IPS-18a (cell line): ENCODE measurements around the gene UBE2D3.
A peak's percentile ranks its signal among the peaks of the same experiment; 100 is the strongest.

ENCODE experiments used
- H3K27ac ChIP-seq: one replicate; pipeline ENCODE4 v1.5.1; 2013; ENCODE audit warnings: low read length
- H3K27me3 ChIP-seq: one replicate; pipeline ENCODE4 v1.6.1; 2013; ENCODE audit warnings: mild to moderate bottlenecking, low read length; ENCODE audit not compliant: control insufficient read depth, insufficient read depth
- H3K36me3 ChIP-seq: one replicate; pipeline ENCODE4 v1.6.1; 2013; ENCODE audit warnings: low read depth, low read length; ENCODE audit not compliant: control insufficient read depth
- H3K4me1 ChIP-seq: one replicate; pipeline ENCODE4 v1.6.1; 2013; ENCODE audit warnings: low read depth, low read length; ENCODE audit not compliant: control insufficient read depth
- H3K4me3 ChIP-seq: one replicate; pipeline ENCODE4 v1.5.1; 2013; ENCODE audit warnings: low read length
- H3K9ac ChIP-seq: one replicate; pipeline ENCODE4 v1.6.1; 2013; ENCODE audit warnings: mild to moderate bottlenecking, low read length, moderate library complexity
- H3K9me3 ChIP-seq: one replicate; pipeline ENCODE4 v1.6.1; 2013; ENCODE audit warnings: low read depth, low read length; ENCODE audit not compliant: control insufficient read depth

Gene UBE2D3

GRCh38 chr4:102858828-102859464, 31.6 kb upstream of the UBE2D3 start:
- Histone ChIP-seq H3K36me3 (no peaks in the 10 kb centered on the region), H3K9me3 (peaks cover 9% of the 10 kb centered on the region), H3K27ac (no peak overlapping the region), H3K9ac (no peak overlapping the region), H3K27me3 (no peaks in the 10 kb centered on the region), H3K4me1 (no peaks in the 10 kb centered on the region), H3K4me3 (no peak overlapping the region)

- no peaks in the 10 kb centered on the region for H3K36me3 ChIP-seq
- no peaks in the 10 kb centered on the region for H3K9me3 ChIP-seq
- no peaks in the 10 kb centered on the region for H3K4me1 ChIP-seq
- H3K9ac ChIP-seq, result no peak overlapping the region
- no peak overlapping the region for H3K4me3 ChIP-seq
- no peaks in the 10 kb centered on the region for H3K27me3 ChIP-seq
- H3K27ac ChIP-seq, result no peak overlapping the region
These were observed 23.0 kb upstream of the UBE2D3 start for GRCh38 chr4:102850370-102850769.

- H3K9me3 ChIP-seq, result no peaks in the 10 kb centered on the region
- H3K36me3 ChIP-seq, result no peaks in the 10 kb centered on the region
- no peaks in the 10 kb centered on the region for H3K4me1 ChIP-seq
- no peaks in the 10 kb centered on the region for H3K27me3 ChIP-seq
- no peak overlapping the region for H3K27ac ChIP-seq
- H3K9ac ChIP-seq, result no peak overlapping the region
- H3K4me3 ChIP-seq, result no peak overlapping the region
These were observed 22.3 kb upstream of the UBE2D3 start for GRCh38 chr4:102849579-102850104.

- H3K27ac ChIP-seq, result no peak overlapping the region
- H3K4me3 ChIP-seq, result no peak overlapping the region
- no peaks in the 10 kb centered on the region for H3K4me1 ChIP-seq
- no peaks in the 10 kb centered on the region for H3K27me3 ChIP-seq
- H3K9ac ChIP-seq, result no peak overlapping the region
- no peaks in the 10 kb centered on the region for H3K9me3 ChIP-seq
- H3K36me3 ChIP-seq, result no peaks in the 10 kb centered on the region
These were observed 20.3 kb upstream of the UBE2D3 start for GRCh38 chr4:102847687-102848086.

- H3K9me3 ChIP-seq, result no peaks in the 10 kb centered on the region
- H3K36me3 ChIP-seq, result no peaks in the 10 kb centered on the region
- H3K27me3 ChIP-seq, result no peaks in the 10 kb centered on the region
- no peaks in the 10 kb centered on the region for H3K4me1 ChIP-seq
- no peak overlapping the region for H3K9ac ChIP-seq
- H3K4me3 ChIP-seq, result no peak overlapping the region
- no peak overlapping the region for H3K27ac ChIP-seq
These were observed 16.6 kb upstream of the UBE2D3 start for GRCh38 chr4:102843938-102844337.

GRCh38 chr4:102843273-102843672, 15.9 kb upstream of the UBE2D3 start:
- no peak overlapping the region for H3K27ac ChIP-seq
- no peaks in the 10 kb centered on the region for H3K36me3 ChIP-seq
- no peaks in the 10 kb centered on the region for H3K27me3 ChIP-seq

GRCh38 chr4:102842367-102842766, 15.0 kb upstream of the UBE2D3 start:
- Histone ChIP-seq H3K27me3 (no peaks in the 10 kb centered on the region), H3K9ac (no peak overlapping the region), H3K27ac (no peak overlapping the region), H3K4me1 (no peaks in the 10 kb centered on the region), H3K9me3 (no peaks in the 10 kb centered on the region), H3K36me3 (no peaks in the 10 kb centered on the region), H3K4me3 (no peak overlapping the region)

More at GRCh38 chr4:102843273-102843672, 15.9 kb upstream of the UBE2D3 start:
- no peaks in the 10 kb centered on the region for H3K9me3 ChIP-seq
- H3K4me1 ChIP-seq, result no peaks in the 10 kb centered on the region
- no peak overlapping the region for H3K4me3 ChIP-seq
- no peak overlapping the region for H3K9ac ChIP-seq

GRCh38 chr4:102836596-102836995, 9.2 kb upstream of the UBE2D3 start:
- no peak overlapping the region for H3K27ac ChIP-seq

GRCh38 chr4:102832667-102833066, 5.3 kb upstream of the UBE2D3 start:
- Histone ChIP-seq H3K27me3 (no peaks in the 10 kb centered on the region), H3K27ac (no peak overlapping the region), H3K4me1 (peaks cover 17% of the 10 kb centered on the region), H3K9me3 (no peaks in the 10 kb centered on the region), H3K9ac (no peak overlapping the region), H3K36me3 (no peaks in the 10 kb centered on the region), H3K4me3 (no peak overlapping the region)

More at GRCh38 chr4:102836596-102836995, 9.2 kb upstream of the UBE2D3 start:
- no peak overlapping the region for H3K9ac ChIP-seq
- peaks cover 5% of the 10 kb centered on the region for H3K4me1 ChIP-seq
- H3K27me3 ChIP-seq, result no peaks in the 10 kb centered on the region
- H3K36me3 ChIP-seq, result no peaks in the 10 kb centered on the region
- H3K9me3 ChIP-seq, result no peaks in the 10 kb centered on the region
- no peak overlapping the region for H3K4me3 ChIP-seq

GRCh38 chr4:102832105-102832504, 4.8 kb upstream of the UBE2D3 start:
- Histone ChIP-seq H3K27me3 (no peaks in the 10 kb centered on the region), H3K36me3 (no peaks in the 10 kb centered on the region), H3K4me3 (no peak overlapping the region), H3K27ac (no peak overlapping the region), H3K9ac (no peak overlapping the region), H3K9me3 (no peaks in the 10 kb centered on the region), H3K4me1 (peaks cover 17% of the 10 kb centered on the region)

GRCh38 chr4:102829803-102830202, 2.5 kb upstream of the UBE2D3 start:
- Histone ChIP-seq H3K4me3 (peak overlapping the region; percentile 77), H3K27ac (no peak overlapping the region)

GRCh38 chr4:102828497-102828808, 1.1 kb upstream of the UBE2D3 start:
- Histone ChIP-seq H3K9me3 (no peaks in the 10 kb centered on the region), H3K36me3 (peaks cover 15% of the 10 kb centered on the region), H3K27me3 (no peaks in the 10 kb centered on the region), H3K4me3 (peak overlapping the region; percentile 77), H3K27ac (peak overlapping the region; percentile 97), H3K9ac (peak overlapping the region; percentile 99), H3K4me1 (peaks cover 30% of the 10 kb centered on the region)

More at GRCh38 chr4:102829803-102830202, 2.5 kb upstream of the UBE2D3 start:
- H3K36me3 ChIP-seq, result peaks cover 4% of the 10 kb centered on the region
- H3K9me3 ChIP-seq, result no peaks in the 10 kb centered on the region
- peak overlapping the region; percentile 4 for H3K9ac ChIP-seq
- peaks cover 17% of the 10 kb centered on the region for H3K4me1 ChIP-seq
- H3K27me3 ChIP-seq, result no peaks in the 10 kb centered on the region
